Activated gamma-delta T cell treated with Interleukin-2 at 50 U/mL for 16 hours (primary cell): Measurements from ENCODE around the gene SYNPO2.

ENCODE experiments used
- DNase-seq: peaks from one replicate; pipeline ENCODE4 v3.0.0-alpha.2; 2020

Gene SYNPO2

GRCh38 chr4:118883861-118884260 lies 4.8 kb upstream of the SYNPO2 start:
- no peak for DNase-seq

DNA sequence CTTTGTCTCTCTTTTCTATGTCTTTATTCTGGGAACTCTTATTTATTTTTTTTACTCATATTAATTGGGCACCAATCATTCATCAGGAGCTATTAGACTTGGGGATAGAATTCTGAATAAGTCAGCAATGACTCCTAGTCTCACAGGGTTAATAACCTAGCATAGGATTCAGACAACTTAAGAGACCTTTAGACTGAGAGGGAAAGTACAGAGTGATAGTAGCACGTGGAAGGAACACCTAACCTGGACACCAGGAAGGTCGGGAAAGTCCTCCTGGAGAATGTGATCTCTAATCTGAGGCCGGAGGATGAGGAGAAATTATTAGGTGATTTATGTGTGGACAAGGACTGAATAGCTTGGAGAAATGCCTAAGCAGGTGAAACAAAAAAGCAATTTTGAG lies 3.9 kb upstream of the SYNPO2 start:
- DNase-seq: no peak

- DNase-seq: no peak
Measured at GRCh38 chr4:118889312-118889691, 648 bp downstream of the SYNPO2 start.

- DNase-seq: no peak
Measured at GRCh38 chr4:118894034-118894433, 5.4 kb downstream of the SYNPO2 start.

DNA sequence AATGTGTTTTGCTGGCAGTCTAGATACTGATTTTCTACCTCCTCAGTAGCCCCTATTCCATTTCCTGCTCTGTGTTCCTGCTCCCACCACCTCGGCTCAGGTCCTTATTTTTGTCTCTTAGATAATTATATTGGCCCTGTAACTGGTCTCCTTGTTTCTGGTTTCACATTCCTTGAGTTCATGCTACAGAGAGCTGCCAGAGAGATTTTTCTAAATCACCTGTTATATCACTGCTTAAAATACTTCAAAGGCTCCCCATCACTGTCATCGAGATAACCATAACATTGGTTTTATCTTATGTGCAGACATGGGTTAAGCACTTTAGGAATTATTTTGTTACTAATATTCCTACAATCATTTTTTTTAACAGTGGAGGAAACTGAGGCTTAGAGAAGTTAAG lies 9.6 kb downstream of the SYNPO2 start:
- no peak for DNase-seq

DNA sequence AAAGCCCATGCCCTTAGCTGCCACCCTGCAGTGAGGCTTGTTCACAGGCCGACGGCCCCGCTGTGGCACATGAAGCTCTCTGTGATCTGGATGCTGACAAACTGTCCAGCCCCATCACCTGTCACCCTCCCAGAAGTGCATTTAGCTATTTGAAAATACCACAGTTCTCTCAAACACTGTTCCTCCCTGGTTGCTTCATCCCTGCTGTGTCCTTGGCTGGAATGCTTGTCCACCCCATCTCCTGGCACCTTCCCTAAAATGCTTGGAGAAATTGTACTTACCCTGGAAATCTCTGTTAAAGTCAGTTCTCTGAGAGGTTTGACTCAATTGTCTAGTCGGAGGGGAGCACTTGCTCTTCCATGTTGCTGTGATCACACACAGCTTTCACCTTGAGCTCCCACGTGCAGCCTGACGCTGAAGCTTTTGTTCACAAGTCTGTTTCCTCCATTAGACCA lies 10.1 kb downstream of the SYNPO2 start:
- DNase-seq: no peak

GRCh38 chr4:118904418-118904817 lies 15.8 kb downstream of the SYNPO2 start:
- no peak for DNase-seq

- no peak for DNase-seq
Measured at GRCh38 chr4:118904935-118905334, 16.3 kb downstream of the SYNPO2 start.

DNA sequence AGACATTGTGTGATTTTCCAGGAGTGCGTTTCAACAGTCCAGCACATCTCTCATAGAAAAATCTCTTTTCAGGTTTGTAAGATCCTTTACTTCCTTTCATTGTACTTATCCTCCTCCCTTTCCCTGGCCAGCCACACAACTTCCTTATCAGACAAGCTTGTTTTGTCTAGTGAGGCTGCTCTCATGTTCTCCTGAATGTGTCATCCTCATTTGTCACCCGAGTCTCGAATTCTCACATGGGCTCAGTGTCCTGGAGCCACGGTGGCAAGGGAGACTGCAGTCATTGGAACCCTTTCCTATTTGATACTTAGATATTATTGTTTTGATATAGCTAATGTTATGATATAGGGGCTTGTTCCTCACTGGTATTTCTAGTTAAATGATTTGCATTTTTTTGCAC lies 16.9 kb downstream of the SYNPO2 start:
- DNase-seq: no peak

GRCh38 chr4:118909173-118909956 lies 20.7 kb downstream of the SYNPO2 start:
- DNase-seq: no peak

DNA sequence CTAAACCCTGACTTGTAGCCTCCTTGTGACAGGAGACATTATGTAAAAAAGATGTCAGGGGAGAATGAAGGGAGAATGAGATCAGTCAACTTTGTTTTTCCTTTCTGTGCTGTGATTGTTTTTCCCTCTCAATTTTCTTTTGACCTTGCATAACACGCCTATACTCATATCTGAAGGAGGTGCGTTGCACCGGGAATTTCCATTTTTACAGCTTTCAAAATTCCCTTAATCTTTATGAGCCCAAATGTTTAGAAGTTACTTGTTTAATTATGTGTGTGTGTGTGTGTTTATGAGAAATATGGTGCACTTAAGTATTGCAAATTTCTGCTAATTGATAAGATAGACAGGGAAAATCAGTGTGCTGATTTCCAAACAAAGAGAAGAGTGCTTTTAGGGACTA lies 21.6 kb downstream of the SYNPO2 start:
- no peak for DNase-seq

DNA sequence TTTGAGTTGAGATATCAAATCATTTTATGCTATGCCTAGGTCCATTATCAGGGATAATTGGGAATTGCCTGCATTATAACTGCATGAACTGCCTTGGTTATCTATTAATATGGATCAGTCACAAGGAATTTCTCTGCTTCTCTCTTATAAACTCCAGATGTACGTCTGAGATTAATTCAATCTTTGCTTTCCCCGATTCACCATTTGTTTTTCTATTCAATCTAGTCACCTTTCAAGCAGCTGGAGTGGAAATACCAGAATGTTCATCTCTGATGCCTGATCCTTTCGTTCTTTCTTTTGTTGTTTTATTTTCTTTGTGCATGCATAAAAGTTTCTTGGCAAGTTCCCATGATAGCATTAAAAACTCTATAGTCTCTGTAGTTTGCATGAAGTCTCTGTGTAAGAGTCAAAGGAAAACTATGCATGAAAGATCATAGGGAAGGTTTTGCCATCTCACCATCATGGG lies 22.6 kb downstream of the SYNPO2 start:
- no peak for DNase-seq

- no peak for DNase-seq
Measured at GRCh38 chr4:118915468-118915867, 26.8 kb downstream of the SYNPO2 start.

GRCh38 chr4:118916691-118917289 lies 28.1 kb downstream of the SYNPO2 start:
- no peak for DNase-seq

DNA sequence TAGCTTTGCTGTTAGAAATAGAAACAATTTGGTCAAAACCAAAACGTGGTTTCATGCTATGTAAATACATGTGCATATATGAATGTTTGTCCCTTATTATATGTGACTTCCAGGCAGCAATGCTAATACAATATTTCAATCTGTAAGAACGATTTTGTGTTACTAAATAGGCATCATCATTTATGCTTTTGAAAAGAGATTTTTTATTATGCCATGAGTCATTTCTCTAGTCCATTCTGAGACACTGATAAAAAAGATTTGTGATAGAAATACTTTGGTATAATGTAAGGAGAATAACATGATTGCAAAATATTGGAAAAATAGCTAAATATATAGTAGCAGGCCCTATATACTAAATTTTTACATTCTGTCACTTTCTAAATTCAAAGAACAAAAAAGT lies 28.9 kb downstream of the SYNPO2 start:
- no peak for DNase-seq

- DNase-seq: no peak
Measured at GRCh38 chr4:118918388-118918787, 29.7 kb downstream of the SYNPO2 start.

DNA sequence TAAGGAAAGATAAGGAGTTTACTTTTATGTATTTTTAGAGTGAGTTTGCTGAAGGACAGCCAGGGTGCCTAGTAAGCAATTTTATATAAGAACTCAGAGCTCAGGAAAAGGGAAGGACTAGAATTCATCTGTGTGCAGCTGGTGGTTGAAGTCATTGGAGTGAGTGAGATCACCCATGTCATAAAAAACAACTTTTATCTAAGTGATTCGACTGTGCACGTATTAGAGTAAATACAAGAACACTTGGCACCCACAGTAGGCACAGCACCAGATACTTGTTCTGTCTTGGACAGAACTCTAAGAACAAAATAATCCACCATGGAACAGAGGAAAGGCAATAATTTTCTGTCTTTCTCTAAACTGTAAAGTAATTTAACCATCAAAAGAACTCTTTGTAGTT lies 31.6 kb downstream of the SYNPO2 start:
- DNase-seq: no peak

- DNase-seq: no peak
Measured at GRCh38 chr4:118921786-118922185, 33.1 kb downstream of the SYNPO2 start.

DNA sequence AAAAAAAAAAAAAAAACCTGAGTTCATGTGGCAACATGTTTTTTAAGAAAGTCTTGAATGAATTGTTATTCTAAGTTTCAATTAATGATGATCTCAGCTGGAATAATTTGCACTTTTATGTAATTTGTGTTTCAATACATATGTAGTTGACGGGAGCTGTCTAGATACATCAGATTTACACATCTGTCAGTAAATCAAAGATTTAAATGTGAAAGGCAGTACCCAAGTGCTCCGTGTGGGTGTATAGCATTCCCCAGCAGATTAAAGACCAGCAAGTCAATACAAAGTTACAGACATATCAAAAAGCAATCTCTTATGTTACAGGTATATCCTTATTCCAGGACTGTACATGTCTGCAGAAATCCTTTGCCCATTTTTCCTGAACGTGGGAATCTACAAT lies 35.2 kb downstream of the SYNPO2 start:
- DNase-seq: no peak

DNA sequence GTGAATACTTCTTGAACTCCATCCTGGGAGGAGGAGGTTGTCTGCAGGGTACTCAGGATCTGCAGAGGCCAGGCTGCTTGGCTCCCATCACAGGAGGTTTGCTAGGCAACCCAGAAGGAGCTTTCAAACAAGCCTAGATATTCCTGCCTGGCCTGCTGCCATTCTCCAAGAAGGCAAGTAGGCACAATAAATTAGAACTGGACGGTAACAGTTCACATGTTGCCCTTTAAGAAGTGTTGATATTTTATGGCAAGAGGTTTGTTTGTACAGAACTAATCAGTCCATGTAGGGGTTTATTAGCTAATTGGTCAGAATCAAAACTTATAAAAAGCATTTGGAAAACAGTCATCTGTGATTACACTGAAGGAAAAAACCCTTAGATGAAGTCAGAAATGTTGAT lies 39.3 kb downstream of the SYNPO2 start:
- DNase-seq: no peak

DNA sequence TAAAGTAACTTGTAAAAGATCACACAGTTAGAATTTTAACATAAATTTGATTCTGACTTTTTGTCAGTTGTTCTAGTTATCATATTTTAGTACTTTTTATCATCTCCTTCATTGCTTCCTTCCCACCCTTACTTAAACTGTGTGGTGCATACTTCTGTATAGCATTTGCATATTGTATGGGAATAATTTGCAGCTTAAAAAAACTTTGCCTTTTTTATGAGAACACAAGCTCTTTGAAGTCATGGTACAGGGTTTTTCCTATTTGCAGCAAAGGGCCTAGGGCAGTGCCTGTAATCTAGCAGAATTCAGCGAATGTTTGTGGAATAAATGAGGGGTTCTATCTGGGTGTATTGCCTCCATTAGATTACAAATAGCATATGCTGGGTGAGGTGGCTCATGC lies 41.6 kb downstream of the SYNPO2 start:
- no peak for DNase-seq

- DNase-seq: no peak
Measured at GRCh38 chr4:118931786-118932185, 43.1 kb downstream of the SYNPO2 start.

DNA sequence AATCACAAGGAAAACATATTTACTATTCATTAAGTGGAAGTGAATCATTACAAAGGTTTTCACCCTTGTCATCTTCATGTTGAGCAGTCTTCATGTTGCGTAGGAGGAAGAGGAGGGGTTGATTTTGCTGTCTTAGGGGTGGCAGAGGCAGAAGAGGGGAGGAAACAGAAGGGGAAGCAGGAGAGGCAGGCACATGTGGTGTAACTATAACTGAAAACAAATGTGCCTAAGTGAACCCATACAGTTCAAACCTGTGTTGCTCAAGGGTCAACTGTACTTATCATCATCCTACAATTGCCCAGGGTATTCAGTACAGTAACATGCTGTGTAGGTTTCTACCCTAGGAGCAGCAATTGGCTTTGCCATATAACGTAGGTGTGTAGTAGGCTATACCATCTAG lies 47.2 kb downstream of the SYNPO2 start:
- no peak for DNase-seq

DNA sequence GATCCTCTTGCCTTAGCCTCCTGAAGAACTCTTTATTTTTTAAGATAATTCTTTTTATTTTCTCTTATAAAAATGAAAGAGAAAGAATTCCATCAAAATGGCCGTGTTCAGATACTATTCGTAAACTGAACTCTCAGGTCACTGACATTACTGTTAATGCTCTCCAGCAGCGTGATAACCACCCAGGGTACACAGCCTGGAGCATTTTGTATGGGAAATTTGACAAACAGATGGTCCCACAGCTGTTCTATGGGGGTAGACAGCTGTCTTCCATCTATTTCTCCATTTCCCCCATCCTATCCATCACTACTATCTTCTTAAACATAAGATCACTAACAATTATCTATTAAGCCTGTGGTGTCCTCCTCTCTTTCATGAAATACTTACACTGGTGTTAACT lies 47.8 kb downstream of the SYNPO2 start:
- DNase-seq: no peak
